CD4-positive, alpha-beta T cell (primary cell): Measurements from ENCODE around the gene PLXNA2. TPM values are rescaled to one million over a fixed set of nuclear protein-coding genes. Genes with fewer than 3 reads are reported as not detected.

Source experiments
- ATAC-seq: fragments of 200-7000 bp; cut with Tn5 transposase; one replicate; pipeline ENCODE4 v1.10.0; 2022; ENCODE audit warnings: mild to moderate bottlenecking; ENCODE audit not compliant: poor library complexity
- CTCF ChIA-PET: fragments of 350-600 bp; sonication (Branson Sonifier 250); formaldehyde crosslinking; loops from one replicate; lab custom pipeline; 2021; ENCODE audit warnings: antibody characterized with exemption, inconsistent platforms; lab: Charles Lee
- POLR2A ChIA-PET: fragments of 350-600 bp; sonication (Branson Sonifier 250); formaldehyde crosslinking; loops from one replicate; lab custom pipeline; 2021; ENCODE audit warnings: antibody characterized with exemption, inconsistent platforms; lab: Charles Lee
- DNase-seq, 14 experiments: peaks; one replicate each; pipeline ENCODE4 v3.0.0-alpha.2; 2013 to 2020; ENCODE audit warnings: mixed read lengths in 2 of 14
- H3K27ac ChIP-seq, 2 donors: one replicate each; pipeline versions ENCODE4 v1.5.1 to v1.7.0; 2013; ENCODE audit warnings: low read length in 2 of 2, low read depth in 1 of 2, mild to moderate bottlenecking in 1 of 2
- H3K27me3 ChIP-seq, 2 experiments: 1 replicate in 1 of 2; 2 replicates in 1 of 2; pipeline versions ENCODE4 v1.6.1 to v1.7.0; 2013; ENCODE audit warnings: low read length in 2 of 2, control low read depth in 1 of 2, mild to moderate bottlenecking in 1 of 2, moderate library complexity in 1 of 2; ENCODE audit not compliant: insufficient read depth in 2 of 2, control insufficient read depth in 1 of 2
- H3K36me3 ChIP-seq: one replicate; pipeline ENCODE4 v1.6.1; 2013; ENCODE audit warnings: low read length, control low read depth; ENCODE audit not compliant: insufficient read depth
- H3K4me1 ChIP-seq: one replicate; pipeline ENCODE4 v1.6.1; 2013; ENCODE audit warnings: low read length, control low read depth; ENCODE audit not compliant: insufficient read depth
- H3K4me3 ChIP-seq: one replicate; pipeline ENCODE4 v1.5.1; 2013; ENCODE audit warnings: mild to moderate bottlenecking, low read length, moderate library complexity
- H3K9me3 ChIP-seq, 2 experiments: 1 replicate in 1 of 2; 2 replicates in 1 of 2; pipeline versions ENCODE4 v1.6.1 to v1.7.0; 2013; ENCODE audit warnings: low read length in 2 of 2, mild to moderate bottlenecking in 2 of 2, control low read depth in 1 of 2, moderate library complexity in 1 of 2; ENCODE audit not compliant: control insufficient read depth in 1 of 2, insufficient read depth in 1 of 2
- H3K27ac Mint-ChIP-seq: one replicate; pipeline ENCODE4 v1.8.0; 2020; ENCODE audit warnings: mixed read lengths
- H3K27me3 Mint-ChIP-seq: one replicate; pipeline ENCODE4 v1.8.0; 2021; ENCODE audit warnings: mixed read lengths
- H3K36me3 Mint-ChIP-seq: one replicate; pipeline ENCODE4 v1.8.0; 2021; ENCODE audit warnings: low read depth, mixed read lengths
- H3K4me1 Mint-ChIP-seq: one replicate; pipeline ENCODE4 v1.8.0; 2021; ENCODE audit warnings: low read depth, mixed read lengths
- H3K4me3 Mint-ChIP-seq: one replicate; pipeline ENCODE4 v1.8.0; 2020; ENCODE audit warnings: mild to moderate bottlenecking, mixed read lengths
- H3K9me3 Mint-ChIP-seq: one replicate; pipeline ENCODE4 v1.8.0; 2020; ENCODE audit warnings: mixed read lengths
- CTCF ChIP-seq: fragments of 200-600 bp; IDR thresholded peaks from one replicate; pipeline ENCODE4 v1.8.0; 2022; ENCODE audit warnings: antibody characterized with exemption, mild to moderate bottlenecking
- intact Hi-C, 2 experiments: fragments of 100-400 bp; cut with DNase I in 1 of 2; cut with micrococcal nuclease in 1 of 2; formaldehyde crosslinking; loops; one replicate each; pipeline versions ENCODE4 v1.15.1 to v1.9.0; 2023 to 2025; cut with DNase I, micrococcal nuclease
- total RNA-seq, 174 experiments: library from RNA in 2 of 174; stranded (reverse) in 2 of 174; gene quantifications; one replicate each; pipeline ENCODE4 v1.2.3 and lab custom pipeline; 2021 to 2026

Gene PLXNA2
- total RNA-seq, 2 experiments from 2014 or later: 0.75 to 0.77 TPM

GRCh38 chr1:208126108-208126507 is 118.1 kb downstream of the PLXNA2 start:
- Mint-ChIP-seq H3K36me3 (no peaks in the 10 kb centered on the region), H3K4me3 (no peak overlapping the region), H3K27me3 (peaks cover 24% of the 10 kb centered on the region), H3K4me1 (no peaks in the 10 kb centered on the region), H3K9me3 (no peaks in the 10 kb centered on the region), H3K27ac (no peak overlapping the region)
- H3K36me3 ChIP-seq: no peaks in the 10 kb centered on the region
- H3K27ac ChIP-seq: no peak overlapping the region
- H3K4me1 ChIP-seq: no peaks in the 10 kb centered on the region
- no peak for TF ChIP-seq CTCF
- no peak overlapping the region for H3K4me3 ChIP-seq
- ATAC-seq (no peak), DNase-seq (no peak)
- H3K9me3 ChIP-seq: peaks cover 0 to 4% of the 10 kb centered on the region in 2 experiments
- POLR2A ChIA-PET: no interaction called here
- H3K27me3 ChIP-seq: peaks cover 0 to 3% of the 10 kb centered on the region in 2 experiments
- CTCF ChIA-PET: interaction anchor here (1.0 kb wide), 1 partner anchor 22 kb away, joined by 3 read pairs; no protein-coding TSS in a partner anchor
- intact Hi-C loops: no loop called here

DNA sequence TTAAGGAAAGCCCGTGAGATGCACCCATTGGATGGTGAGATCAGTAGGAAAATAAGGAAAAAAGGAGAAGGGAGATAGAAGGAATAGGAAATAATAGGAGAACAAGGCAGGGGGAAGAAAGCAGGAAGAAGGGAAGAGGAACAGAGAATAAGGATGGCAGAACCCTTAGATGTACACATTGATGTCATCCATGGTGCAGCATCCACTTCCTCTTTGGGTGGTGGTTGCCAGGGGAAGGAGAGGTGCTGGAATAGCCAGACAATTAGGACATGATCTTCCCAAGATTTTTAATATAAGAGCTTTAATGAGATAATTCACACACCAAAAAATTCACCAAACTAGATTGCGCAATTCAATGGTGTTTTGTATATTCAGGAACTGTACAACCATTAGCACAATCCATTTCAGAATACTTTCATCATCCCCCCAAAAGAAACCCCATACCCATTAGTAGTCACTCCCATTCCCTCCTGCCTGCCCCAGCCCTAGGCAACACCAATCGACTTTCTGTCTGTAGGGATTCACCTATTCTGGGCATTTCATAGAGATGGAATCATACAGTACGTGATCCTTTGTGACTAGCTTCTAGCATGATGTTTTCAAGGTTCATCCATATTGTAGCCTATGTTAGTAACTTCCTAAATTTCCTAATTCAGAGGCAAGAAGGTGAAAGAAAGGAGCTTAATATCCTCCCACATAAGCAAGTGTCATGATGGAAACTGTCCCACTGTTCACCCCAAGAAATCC is 121.4 kb downstream of the PLXNA2 start:
- Histone ChIP-seq H3K27me3 (no peaks in the 10 kb centered on the region), H3K4me3 (no peak overlapping the region), H3K4me1 (no peaks in the 10 kb centered on the region), H3K36me3 (no peaks in the 10 kb centered on the region), H3K9me3 (peaks cover 0 to 2% of the 10 kb centered on the region in 2 experiments), H3K27ac (no peak overlapping the region)
- Mint-ChIP-seq H3K9me3 (no peaks in the 10 kb centered on the region), H3K27ac (no peak overlapping the region), H3K4me1 (no peaks in the 10 kb centered on the region), H3K27me3 (no peaks in the 10 kb centered on the region), H3K36me3 (no peaks in the 10 kb centered on the region), H3K4me3 (no peak overlapping the region)
- DNase-seq (peak in 1 of 14 experiments; percentile 3), ATAC-seq (no peak)
- ChIA-PET CTCF (interaction anchor here (1.0 to 1.7 kb wide), 2 partner anchors 9 to 19 kb away, joined by 3 to 5 read pairs; no protein-coding TSS in a partner anchor), POLR2A (no interaction called here)
- intact Hi-C loops: no loop called here
- TF ChIP-seq CTCF: no peak

DNA sequence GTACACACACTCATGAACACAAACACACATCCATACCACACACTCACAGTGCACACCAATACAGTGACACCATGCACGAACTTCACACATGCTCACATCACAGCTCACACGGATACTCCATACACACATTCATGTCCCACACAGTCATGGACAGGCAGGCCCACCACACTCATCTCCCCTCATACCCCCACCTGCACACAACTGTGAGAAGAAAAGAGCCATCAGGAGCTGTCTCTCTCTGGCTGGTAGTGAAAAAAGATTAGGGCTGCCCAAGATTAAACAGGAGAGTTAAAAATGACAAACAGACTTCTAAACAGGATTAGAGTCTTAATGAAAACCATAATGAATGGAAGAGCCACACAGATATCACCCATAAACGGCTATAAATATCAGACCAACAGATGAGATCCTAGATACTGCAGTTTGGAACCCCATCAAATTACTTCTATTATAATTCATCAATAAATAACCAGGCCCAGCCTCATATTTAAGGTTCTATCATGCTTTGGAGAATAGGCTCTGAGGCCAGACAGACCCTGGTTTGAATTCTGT is 122.3 kb downstream of the PLXNA2 start:
- Mint-ChIP-seq H3K27me3 (no peaks in the 10 kb centered on the region), H3K4me3 (no peak overlapping the region), H3K27ac (no peak overlapping the region), H3K36me3 (no peaks in the 10 kb centered on the region), H3K9me3 (no peaks in the 10 kb centered on the region), H3K4me1 (no peaks in the 10 kb centered on the region)
- no peaks in the 10 kb centered on the region for H3K36me3 ChIP-seq
- no peak for ATAC-seq
- no peak for TF ChIP-seq CTCF
- CTCF ChIA-PET: interaction anchor here (1.7 kb wide), 1 partner anchor 10 kb away, joined by 5 read pairs; no protein-coding TSS in a partner anchor
- no peaks in the 10 kb centered on the region for H3K9me3 ChIP-seq
- POLR2A ChIA-PET: no interaction called here
- intact Hi-C loops: no loop called here
- H3K27ac ChIP-seq: no peak overlapping the region
- DNase-seq: no peak
- peaks cover 0 to 3% of the 10 kb centered on the region in 2 experiments for H3K27me3 ChIP-seq
- no peaks in the 10 kb centered on the region for H3K4me1 ChIP-seq
- H3K4me3 ChIP-seq: no peak overlapping the region
